Measurements from ENCODE around the gene TBC1D10B.

GRCh38 chr16:30399435-30400186 lies 29.3 kb upstream of the TBC1D10B start:
- TF ChIP-seq CTCF (conservative IDR thresholded peaks at IDR 0.05; ENCODE audit: low read length) (no peak), EZH2phosphoT487 (IDR thresholded peaks at IDR 0.05; ENCODE audit: borderline replicate concordance) (no peak)
